Gastroesophageal sphincter (tissue), 4 donors: ENCODE measurements around the gene ATP2C2. TPM values are rescaled to one million over a fixed set of nuclear protein-coding genes. Genes with fewer than 3 reads are reported as not detected.

Source experiments
- ATAC-seq: fragments of 150-250 bp; one replicate; pipeline ENCODE4 v1.9.1; 2016; ENCODE audit warnings: mild to moderate bottlenecking, moderate library complexity
- H3K27ac ChIP-seq, 4 donors: fragments of 200-600 bp; sonication (generic) in 3 of 4; 1 replicate in 3 of 4; 2 replicates in 1 of 4; pipeline ENCODE4 v1.5.1; 2016 to 2019
- H3K27me3 ChIP-seq: fragments of 200-600 bp; sonication (generic); one replicate; pipeline ENCODE4 v1.5.1; 2019
- H3K36me3 ChIP-seq, 2 donors: fragments of 200-600 bp; sonication (generic); one replicate each; pipeline ENCODE4 v1.5.1; 2019; ENCODE audit warnings: control low read depth in 1 of 2
- H3K4me1 ChIP-seq, 3 donors: fragments of 200-600 bp; sonication (generic); 1 replicate in 2 of 3; 2 replicates in 1 of 3; pipeline ENCODE4 v1.5.1; 2016 to 2019; ENCODE audit warnings: control low read depth in 2 of 3
- H3K4me3 ChIP-seq, 2 donors: fragments of 200-600 bp; sonication (generic); one replicate each; pipeline ENCODE4 v1.5.1; 2019; ENCODE audit warnings: mild to moderate bottlenecking in 1 of 2, moderate library complexity in 1 of 2
- H3K9me3 ChIP-seq, 3 donors: fragments of 200-600 bp; sonication (generic); one replicate each; pipeline ENCODE4 v1.5.1; 2017 to 2019; ENCODE audit warnings: control low read depth in 2 of 3
- EP300 ChIP-seq: sonication (generic); formaldehyde crosslinking; IDR thresholded peaks from one replicate; pipeline ENCODE4 v1.6.1; 2017; ENCODE audit warnings: antibody characterized with exemption, mild to moderate bottlenecking
- POLR2A ChIP-seq, 2 donors: fragments of 450-650 bp; IDR thresholded peaks; one replicate each; pipeline ENCODE4 v1.6.1; 2017; ENCODE audit warnings: antibody characterized with exemption in 2 of 2, mild to moderate bottlenecking in 2 of 2, moderate library complexity in 1 of 2
- POLR2AphosphoS5 ChIP-seq: sonication (generic); formaldehyde crosslinking; IDR thresholded peaks from one replicate; pipeline ENCODE4 v1.6.1; 2017; ENCODE audit warnings: antibody characterized with exemption
- WGBS, 2 donors: methylation state at CpG; one replicate each; pipeline ENCODE4 v1.1.5; 2018; ENCODE audit warnings: low coverage in 1 of 2; 5-methylcytosine and 5-hydroxymethylcytosine counted together
- total RNA-seq, 4 donors: library from RNA; depleted of rRNA; stranded (reverse); fragments of >200 nt; gene quantifications; one replicate each; pipeline ENCODE4 v1.1.0, GENCODE V29; 2016
- TF ChIP-seq, protein P1 (sequence below), 4 experiments: fragments of 200-600 bp in 2 of 4; fragments of 450-650 bp in 2 of 4; sonication (generic) in 1 of 4; IDR thresholded peaks; one replicate each; pipeline ENCODE4 v1.5.1; 2017 to 2019; ENCODE audit warnings: antibody characterized with exemption in 4 of 4, mild to moderate bottlenecking in 2 of 4, moderate library complexity in 2 of 4

ATP2C2 gene
- total RNA-seq, 4 donors from 2014 or later, result 0.13 to 1.3 (median 0.31) TPM; not detected in 1

DNA sequence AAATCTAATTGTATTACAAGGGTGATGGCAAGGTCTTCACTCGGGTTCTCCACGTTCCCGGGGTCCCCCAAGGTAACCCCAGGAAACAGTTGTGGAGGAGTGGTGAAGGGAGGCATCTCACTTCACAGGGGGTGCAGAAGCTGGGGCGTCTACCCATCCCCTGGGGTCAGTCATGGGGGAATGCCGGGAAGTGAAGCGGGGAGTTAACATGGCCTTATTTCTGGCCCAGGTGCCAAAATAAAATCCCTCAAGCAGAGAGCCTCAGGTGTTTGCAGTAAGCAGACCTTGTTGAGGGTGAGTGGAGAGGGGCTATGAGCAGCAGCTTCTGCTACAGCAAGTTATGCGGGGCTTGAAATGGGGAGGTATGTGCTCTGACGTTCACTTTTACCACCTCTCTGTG is 9.0 kb upstream of the ATP2C2 start:
- Histone ChIP-seq H3K9me3 (no peaks in the 10 kb centered on the region), H3K4me1 (peaks cover 0 to 7% (median 0%) of the 10 kb centered on the region in 3 donors), H3K27ac (no peak overlapping the region), H3K36me3 (no peaks in the 10 kb centered on the region), H3K4me3 (no peak overlapping the region), H3K27me3 (no peaks in the 10 kb centered on the region)
- TF ChIP-seq, protein P1, sequence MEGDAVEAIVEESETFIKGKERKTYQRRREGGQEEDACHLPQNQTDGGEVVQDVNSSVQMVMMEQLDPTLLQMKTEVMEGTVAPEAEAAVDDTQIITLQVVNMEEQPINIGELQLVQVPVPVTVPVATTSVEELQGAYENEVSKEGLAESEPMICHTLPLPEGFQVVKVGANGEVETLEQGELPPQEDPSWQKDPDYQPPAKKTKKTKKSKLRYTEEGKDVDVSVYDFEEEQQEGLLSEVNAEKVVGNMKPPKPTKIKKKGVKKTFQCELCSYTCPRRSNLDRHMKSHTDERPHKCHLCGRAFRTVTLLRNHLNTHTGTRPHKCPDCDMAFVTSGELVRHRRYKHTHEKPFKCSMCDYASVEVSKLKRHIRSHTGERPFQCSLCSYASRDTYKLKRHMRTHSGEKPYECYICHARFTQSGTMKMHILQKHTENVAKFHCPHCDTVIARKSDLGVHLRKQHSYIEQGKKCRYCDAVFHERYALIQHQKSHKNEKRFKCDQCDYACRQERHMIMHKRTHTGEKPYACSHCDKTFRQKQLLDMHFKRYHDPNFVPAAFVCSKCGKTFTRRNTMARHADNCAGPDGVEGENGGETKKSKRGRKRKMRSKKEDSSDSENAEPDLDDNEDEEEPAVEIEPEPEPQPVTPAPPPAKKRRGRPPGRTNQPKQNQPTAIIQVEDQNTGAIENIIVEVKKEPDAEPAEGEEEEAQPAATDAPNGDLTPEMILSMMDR (IDR thresholded peaks at IDR 0.05), result no peak
- TF ChIP-seq EP300 (no peak), POLR2AphosphoS5 (no peak)
- ATAC-seq, result no peak
- whole genome bisulfite sequencing, 2 donors, result 68 to 87% methylated on average over 3 to 5 of the region's 8 CpGs

DNA sequence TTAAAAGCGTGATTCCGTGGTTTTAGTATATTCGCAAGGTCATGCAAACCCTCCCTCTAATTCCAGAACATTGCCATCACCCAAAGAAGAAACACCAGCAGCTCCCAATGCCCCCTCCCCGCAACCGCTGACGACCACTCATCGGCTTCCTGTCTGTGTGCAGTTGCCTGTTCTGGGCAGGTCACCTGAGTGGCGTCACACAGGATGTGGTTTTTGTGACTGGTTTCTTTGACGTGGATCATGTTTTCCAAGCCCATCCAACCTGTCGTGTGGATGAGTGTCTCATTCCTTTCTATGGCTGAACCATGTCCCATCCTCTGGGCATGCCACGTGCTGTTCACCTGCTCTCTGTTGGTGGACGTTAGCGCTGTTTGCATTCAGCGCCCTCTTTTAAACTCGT is 8.2 kb upstream of the ATP2C2 start:
- H3K4me1 ChIP-seq, result peaks cover 0 to 7% (median 0%) of the 10 kb centered on the region in 3 donors
- no peak overlapping the region for H3K27ac ChIP-seq
- TF ChIP-seq POLR2A (IDR thresholded peaks at IDR 0.05) (no peak), EP300 (no peak), POLR2AphosphoS5 (no peak)
- TF ChIP-seq, protein P1 (IDR thresholded peaks at IDR 0.05), result no peak
- H3K9me3 ChIP-seq, result no peaks in the 10 kb centered on the region
- H3K27me3 ChIP-seq, result peaks cover 1% of the 10 kb centered on the region
- ATAC-seq, result no peak
- H3K4me3 ChIP-seq, result no peak overlapping the region
- 80 to 97% methylated on average over 6 to 9 of the region's 15 CpGs for WGBS, 2 donors
- no peaks in the 10 kb centered on the region for H3K36me3 ChIP-seq

GRCh38 chr16:84360748-84361147 is 7.6 kb upstream of the ATP2C2 start:
- peaks cover 7% of the 10 kb centered on the region for H3K27me3 ChIP-seq
- no peaks in the 10 kb centered on the region for H3K36me3 ChIP-seq
- 79 to 80% methylated on average over 3 to 4 of the region's 4 CpGs for WGBS, 2 donors
- ATAC-seq, result no peak
- H3K4me3 ChIP-seq, result no peak overlapping the region
- TF ChIP-seq, protein P1 (IDR thresholded peaks at IDR 0.05), result no peak
- TF ChIP-seq POLR2AphosphoS5 (no peak), EP300 (no peak), POLR2A (IDR thresholded peaks at IDR 0.05) (no peak)
- no peaks in the 10 kb centered on the region for H3K9me3 ChIP-seq
- H3K4me1 ChIP-seq, result peaks cover 0 to 7% (median 0%) of the 10 kb centered on the region in 3 donors
- no peak overlapping the region for H3K27ac ChIP-seq

DNA sequence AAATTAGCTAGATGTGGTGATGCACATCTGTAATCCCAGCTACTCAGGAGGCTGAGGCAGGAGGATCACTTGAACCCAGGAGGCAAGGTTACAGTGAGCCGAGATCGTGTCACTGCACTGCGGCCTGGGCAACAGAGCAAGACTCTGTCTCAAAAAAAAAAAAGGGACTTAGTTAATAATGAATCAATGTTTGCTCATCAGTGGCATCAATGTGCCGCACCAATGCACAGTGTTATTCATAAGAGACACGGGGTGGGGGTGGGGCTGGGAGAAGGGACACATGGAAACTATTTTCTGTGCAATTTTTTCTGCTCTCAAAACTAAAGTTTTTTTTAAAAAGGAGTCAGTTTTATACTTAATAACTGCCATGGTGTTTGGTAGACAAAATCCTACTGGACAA is 6.8 kb upstream of the ATP2C2 start:
- Histone ChIP-seq H3K27ac (no peak overlapping the region), H3K27me3 (peaks cover 15% of the 10 kb centered on the region), H3K36me3 (no peaks in the 10 kb centered on the region), H3K9me3 (no peaks in the 10 kb centered on the region), H3K4me3 (no peak overlapping the region), H3K4me1 (peaks cover 0 to 7% (median 0%) of the 10 kb centered on the region in 3 donors)
- ATAC-seq, result no peak
- WGBS, 2 donors, result 90 to 98% methylated on average over 5 of the region's 5 CpGs
- TF ChIP-seq, protein P1 (IDR thresholded peaks at IDR 0.05), result no peak

DNA sequence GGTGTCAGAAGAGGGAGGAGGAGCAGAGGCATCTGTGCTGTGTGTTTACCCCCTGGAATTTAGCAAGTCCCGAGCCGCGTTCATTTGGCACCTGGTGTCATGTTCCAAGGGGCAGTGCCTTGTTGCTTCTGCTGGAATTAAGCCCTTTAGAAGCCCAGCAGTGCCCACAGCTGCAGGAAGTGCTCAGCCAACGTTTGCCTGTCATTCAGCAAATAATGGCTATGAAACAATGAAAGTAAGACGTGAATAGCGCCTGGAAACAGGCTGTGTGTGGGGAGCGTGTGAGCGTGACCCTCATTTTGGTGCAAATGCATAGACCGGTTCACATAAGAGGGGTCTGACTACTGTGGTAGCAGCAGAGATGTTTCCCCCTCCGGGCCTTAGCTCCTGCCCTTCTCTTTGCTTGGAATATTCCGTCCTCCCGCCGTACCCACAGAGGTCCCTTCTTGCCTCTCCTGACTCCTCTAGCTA is 5.8 kb upstream of the ATP2C2 start:
- no peak for ATAC-seq
- H3K36me3 ChIP-seq, result no peaks in the 10 kb centered on the region
- no peak overlapping the region for H3K4me3 ChIP-seq
- H3K27ac ChIP-seq, result no peak overlapping the region
- no peaks in the 10 kb centered on the region for H3K4me1 ChIP-seq
- 67 to 78% methylated on average over 7 of the region's 13 CpGs for WGBS, 2 donors
- peaks cover 25% of the 10 kb centered on the region for H3K27me3 ChIP-seq
- TF ChIP-seq POLR2A (IDR thresholded peaks at IDR 0.05) (no peak), POLR2AphosphoS5 (no peak), EP300 (no peak)
- TF ChIP-seq, protein P1 (IDR thresholded peaks at IDR 0.05), result no peak
- no peaks in the 10 kb centered on the region for H3K9me3 ChIP-seq
